Neuronal stem cell (in vitro differentiated cells): ENCODE measurements around the gene AMIGO3.

Source experiments
- DNase-seq: peaks from one replicate; pipeline ENCODE4 v3.0.0-alpha.2; 2013; ENCODE audit warnings: low spot score
- H2AFZ ChIP-seq: one replicate; pipeline ENCODE4 v1.6.1; 2013; ENCODE audit warnings: mild to moderate bottlenecking, low read length, inconsistent platforms
- H2AK5ac ChIP-seq: 2 replicates; pipeline ENCODE4 v1.6.1; 2013; ENCODE audit warnings: low read depth, mild to moderate bottlenecking, inconsistent platforms, low read length, moderate library complexity, mixed read lengths
- H2BK120ac ChIP-seq: 2 replicates; pipeline ENCODE4 v1.6.1; 2013; ENCODE audit warnings: low read depth, mild to moderate bottlenecking, inconsistent platforms, low read length, moderate library complexity, mixed read lengths
- H2BK12ac ChIP-seq: one replicate; pipeline ENCODE4 v1.6.1; 2013; ENCODE audit warnings: low read length, inconsistent platforms
- H2BK15ac ChIP-seq: 2 replicates; pipeline ENCODE4 v1.6.1; 2013; ENCODE audit warnings: mild to moderate bottlenecking, low read length, inconsistent platforms, mixed read lengths
- H2BK5ac ChIP-seq: one replicate; pipeline ENCODE4 v1.6.1; 2013; ENCODE audit warnings: inconsistent platforms, mild to moderate bottlenecking, low read length, moderate library complexity
- H3K14ac ChIP-seq: one replicate; pipeline ENCODE4 v1.6.1; 2013; ENCODE audit warnings: low read length, inconsistent platforms
- H3K18ac ChIP-seq: 2 replicates; pipeline ENCODE4 v1.6.1; 2013; ENCODE audit warnings: low read length, inconsistent platforms
- H3K23ac ChIP-seq: 2 replicates; pipeline ENCODE4 v1.6.1; 2013; ENCODE audit warnings: low read depth, mild to moderate bottlenecking, mixed read lengths, low read length, inconsistent platforms; ENCODE audit not compliant: poor library complexity
- H3K27ac ChIP-seq: replicated peaks from 3 replicates; pipeline ENCODE4 v1.5.1; 2013; ENCODE audit warnings: low read length, inconsistent platforms
- H3K27me3 ChIP-seq, 3 experiments: 2 replicates each; pipeline ENCODE4 v1.6.1; 2013; ENCODE audit warnings: low read length in 3 of 3, mild to moderate bottlenecking in 2 of 3, inconsistent platforms in 1 of 3, low read depth in 1 of 3, mixed read lengths in 1 of 3, moderate library complexity in 1 of 3; ENCODE audit not compliant: control insufficient read depth in 3 of 3, insufficient read depth in 3 of 3
- H3K36me3 ChIP-seq, 2 donors: replicated peaks in 1 of 2; 2 replicates each; pipeline ENCODE4 v1.6.1; 2013; ENCODE audit warnings: low read length in 2 of 2; ENCODE audit not compliant: control insufficient read depth in 2 of 2, insufficient read depth in 2 of 2
- H3K4ac ChIP-seq: 2 replicates; pipeline ENCODE4 v1.6.1; 2013; ENCODE audit warnings: inconsistent platforms, mild to moderate bottlenecking, low read length, moderate library complexity
- H3K4me1 ChIP-seq, 2 donors: 1 replicate in 1 of 2; 2 replicates in 1 of 2; pipeline ENCODE4 v1.6.1; 2013; ENCODE audit warnings: low read length in 2 of 2, low read depth in 1 of 2; ENCODE audit not compliant: control insufficient read depth in 2 of 2, insufficient read depth in 1 of 2
- H3K4me2 ChIP-seq: one replicate; pipeline ENCODE4 v1.6.1; 2013; ENCODE audit warnings: mild to moderate bottlenecking, low read length, inconsistent platforms; ENCODE audit not compliant: insufficient read depth, poor library complexity, severe bottlenecking
- H3K4me3 ChIP-seq, 2 donors: 2 replicates each; pipeline ENCODE4 v1.5.1; 2013; ENCODE audit warnings: low read length in 2 of 2, mild to moderate bottlenecking in 2 of 2, inconsistent platforms in 1 of 2, moderate library complexity in 1 of 2
- H3K79me1 ChIP-seq: one replicate; pipeline ENCODE4 v1.6.1; 2013; ENCODE audit warnings: low read depth, mild to moderate bottlenecking, inconsistent platforms, low read length, moderate library complexity
- H3K9ac ChIP-seq: one replicate; pipeline ENCODE4 v1.6.1; 2013; ENCODE audit warnings: mild to moderate bottlenecking, low read depth, low read length, inconsistent platforms; ENCODE audit not compliant: poor library complexity
- H3K9me3 ChIP-seq, 2 donors: replicated peaks in 1 of 2; 2 replicates each; pipeline versions ENCODE3 to v1.6.1; 2013; ENCODE audit warnings: low read length in 2 of 2, mild to moderate bottlenecking in 2 of 2, inconsistent platforms in 1 of 2, low read depth in 1 of 2, mixed read lengths in 1 of 2, moderate library complexity in 1 of 2; ENCODE audit not compliant: control insufficient read depth in 2 of 2, insufficient read depth in 1 of 2
- H4K8ac ChIP-seq: one replicate; pipeline ENCODE4 v1.6.1; 2013; ENCODE audit warnings: low read depth, mild to moderate bottlenecking, inconsistent platforms, low read length, moderate library complexity
- H4K91ac ChIP-seq: one replicate; pipeline ENCODE4 v1.6.1; 2013; ENCODE audit warnings: low read length, low read depth, mild to moderate bottlenecking, inconsistent platforms; ENCODE audit not compliant: poor library complexity
- WGBS, 2 donors: extraction: QIAGEN DNeasy Blood & Tissue Kit; methylation state at CpG; one replicate each; pipeline ENCODE4 v1.1.7; 2013; ENCODE audit warnings: missing lambda C conversion rate in 2 of 2, mixed read lengths in 1 of 2; ENCODE audit not compliant: insufficient read length in 2 of 2, insufficient replicate concordance in 1 of 2; ENCODE audit errors: extremely low coverage in 2 of 2; 5-methylcytosine and 5-hydroxymethylcytosine counted together

Gene AMIGO3

GRCh38 chr3:49714728-49715550 is 4.5 kb downstream of the AMIGO3 start:
- Histone ChIP-seq H2BK5ac (no peak overlapping the region), H3K4ac (no peak overlapping the region), H3K79me1 (peaks cover 10% of the 10 kb centered on the region), H4K91ac (no peak overlapping the region), H3K4me2 (no peak overlapping the region), H4K8ac (no peak overlapping the region), H2BK12ac (no peak overlapping the region), H2AK5ac (no peak overlapping the region), H3K27ac (no peak overlapping the region), H3K14ac (peak overlapping the region; percentile 22), H2BK120ac (no peak overlapping the region), H3K18ac (no peak overlapping the region), H2AFZ (no peak overlapping the region), H2BK15ac (no peak overlapping the region), H3K4me3 (peak overlapping the region in 1 of 2 donors; percentile 33), H3K9me3 (peaks cover 0 to 3% of the 10 kb centered on the region in 2 donors), H3K36me3 (peaks cover 14 to 41% of the 10 kb centered on the region in 2 donors), H3K4me1 (peaks cover 0 to 7% of the 10 kb centered on the region in 2 donors), H3K27me3 (no peaks in the 10 kb centered on the region), H3K23ac (peak overlapping the region; percentile 47), H3K9ac (no peak overlapping the region)
- WGBS, 2 donors: no CpG with 5 or more reads among the region's 13 CpGs
- no peak for DNase-seq

DNA sequence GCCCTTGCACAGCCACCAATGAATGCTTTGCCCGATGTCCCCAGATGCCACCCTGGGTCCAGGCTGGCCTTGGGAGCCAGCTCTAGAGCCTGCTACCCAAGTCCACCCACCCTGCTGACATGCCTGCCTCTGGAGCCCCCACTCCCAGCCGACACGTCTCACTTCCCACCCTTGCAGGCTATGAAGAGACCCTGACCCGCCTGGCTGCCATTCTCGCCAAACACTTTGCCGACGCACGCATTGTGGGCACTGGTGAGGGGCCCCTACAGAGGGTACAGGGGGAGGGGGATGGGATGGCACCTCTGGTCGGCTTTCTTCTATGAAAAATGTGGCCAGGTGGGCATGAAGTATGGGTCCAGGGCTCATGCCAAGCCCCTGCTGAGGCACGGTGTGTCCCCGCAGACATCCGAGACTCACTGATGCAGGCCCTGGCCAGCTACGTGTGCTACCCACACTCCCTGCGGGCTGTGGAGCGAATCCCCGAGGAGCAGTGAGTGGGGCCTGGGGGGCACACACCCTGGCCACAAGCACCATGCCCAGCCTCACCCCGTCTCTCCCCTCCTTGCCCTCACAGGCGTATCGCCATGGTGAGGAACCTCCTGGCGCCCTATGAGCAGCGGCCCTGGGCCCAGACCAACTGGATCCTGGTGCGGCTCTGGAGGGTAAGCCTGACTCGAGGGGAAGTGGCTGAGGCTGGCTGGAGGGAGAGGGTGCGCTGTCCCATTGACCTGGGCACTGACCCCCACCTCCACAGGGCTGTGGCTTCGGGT is 6.0 kb downstream of the AMIGO3 start:
- Histone ChIP-seq H2AFZ (no peak overlapping the region), H2AK5ac (peak overlapping the region; percentile 63), H3K23ac (peak overlapping the region; percentile 95), H3K4me2 (no peak overlapping the region), H3K27ac (no peak overlapping the region), H2BK120ac (peak overlapping the region; percentile 87), H3K4ac (peak overlapping the region; percentile 53), H3K4me1 (peaks cover 0 to under 1% of the 10 kb centered on the region in 2 donors), H4K91ac (no peak overlapping the region), H4K8ac (peak overlapping the region; percentile 82), H3K9me3 (no peaks in the 10 kb centered on the region), H2BK5ac (peak overlapping the region; percentile 53), H3K4me3 (no peak overlapping the region), H2BK15ac (no peak overlapping the region), H3K36me3 (peaks cover 14 to 31% of the 10 kb centered on the region in 2 donors), H3K79me1 (peaks cover 4% of the 10 kb centered on the region), H2BK12ac (peak overlapping the region; percentile 41), H3K18ac (peak overlapping the region; percentile 57), H3K27me3 (no peaks in the 10 kb centered on the region), H3K9ac (no peak overlapping the region), H3K14ac (no peak overlapping the region)
- WGBS, 2 donors: no CpG with 5 or more reads among the region's 25 CpGs
- DNase-seq: no peak

DNA sequence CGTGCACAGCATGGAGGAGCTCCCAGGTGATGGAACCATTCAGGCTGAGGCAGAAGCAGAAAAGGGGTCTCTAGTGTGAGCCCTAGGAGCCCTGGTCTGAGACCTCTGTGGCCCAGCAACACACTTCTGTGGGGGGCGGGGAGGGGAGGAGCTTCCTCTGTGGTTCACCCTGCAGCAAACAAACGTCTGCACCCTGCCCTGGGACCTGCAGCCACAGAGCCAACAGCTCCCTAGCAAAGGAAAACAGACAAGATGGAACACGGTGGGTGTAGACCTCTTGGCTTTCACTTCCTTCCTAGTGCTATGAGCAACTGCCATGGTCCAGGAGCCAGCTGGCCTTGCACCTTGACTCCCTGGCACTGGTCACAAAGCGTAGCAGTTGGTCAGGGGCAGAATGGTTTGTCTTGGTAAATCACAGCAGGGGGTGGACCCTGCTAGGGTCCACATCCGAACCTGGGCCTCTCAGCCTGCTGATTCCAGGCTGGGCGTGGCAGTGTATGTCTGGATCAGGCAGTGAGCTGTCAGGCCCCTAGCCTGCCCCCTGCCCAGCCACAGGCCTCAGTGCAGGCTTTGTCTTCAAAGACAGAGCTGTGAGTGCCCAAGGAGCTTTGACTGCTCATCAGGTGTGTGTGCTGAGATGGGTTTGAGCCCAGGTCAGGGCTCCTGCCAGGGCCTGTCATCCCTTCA is 6.7 kb downstream of the AMIGO3 start:
- peaks cover 12 to 23% of the 10 kb centered on the region in 2 donors for H3K36me3 ChIP-seq
- peaks cover 2% of the 10 kb centered on the region for H3K79me1 ChIP-seq
- no peak overlapping the region for H3K18ac ChIP-seq
- H3K9me3 ChIP-seq: no peaks in the 10 kb centered on the region
- H3K4me3 ChIP-seq: no peak overlapping the region
- no CpG with 5 or more reads among the region's 7 CpGs for WGBS, 2 donors
- peak overlapping the region; percentile 53 for H2BK5ac ChIP-seq
- no peak overlapping the region for H2BK15ac ChIP-seq
- H4K8ac ChIP-seq: peak overlapping the region; percentile 43
- no peak overlapping the region for H3K4ac ChIP-seq
- no peak overlapping the region for H4K91ac ChIP-seq
- H3K27me3 ChIP-seq: no peaks in the 10 kb centered on the region
- H3K9ac ChIP-seq: no peak overlapping the region
- no peak overlapping the region for H2AK5ac ChIP-seq
- H2BK120ac ChIP-seq: no peak overlapping the region
- no peak overlapping the region for H3K4me2 ChIP-seq
- no peak overlapping the region for H2BK12ac ChIP-seq
- H3K23ac ChIP-seq: no peak overlapping the region
- H3K27ac ChIP-seq: no peak overlapping the region
- no peak for DNase-seq
- no peaks in the 10 kb centered on the region for H3K4me1 ChIP-seq
- no peak overlapping the region for H2AFZ ChIP-seq
- no peak overlapping the region for H3K14ac ChIP-seq
